AG09309 (cell line): ENCODE measurements around the gene TRIM52.
A peak's percentile ranks its signal among the peaks of the same experiment; 100 is the strongest.
"Not testable (repeated sequence)": the region's sequence is repeated elsewhere in the genome, so short reads cannot be mapped to it uniquely, and the experiment has no call there.

Source experiments
- DNase-seq: peaks from one replicate; pipeline ENCODE4 v3.0.0-alpha.2; 2010; ENCODE audit warnings: low read depth
- H3K4me3 ChIP-seq: 2 replicates; pipeline ENCODE4 v1.5.1; 2011; ENCODE audit warnings: mild to moderate bottlenecking, low read depth, low read length, moderate library complexity; ENCODE audit not compliant: control insufficient read depth
- CTCF ChIP-seq: IDR thresholded peaks from 2 replicates; pipeline ENCODE4 v1.5.1; 2011; ENCODE audit warnings: mild to moderate bottlenecking, low read depth, low read length, inconsistent platforms; ENCODE audit not compliant: insufficient read depth, control insufficient read depth; ENCODE audit errors: missing control alignments

TRIM52 gene

GRCh38 chr5:181217111-181217802, 43.7 kb downstream of the TRIM52 start:
- no peak for TF ChIP-seq CTCF
- no peak for DNase-seq
- peak overlapping the region; percentile 36 for H3K4me3 ChIP-seq

GRCh38 chr5:181215997-181216989, 44.6 kb downstream of the TRIM52 start:
- peak overlapping the region; percentile 22 for H3K4me3 ChIP-seq
- TF ChIP-seq CTCF = no peak
- no peak for DNase-seq

- not testable (repeated sequence) for DNase-seq, H3K4me3 ChIP-seq
Measured at GRCh38 chr5:181214249-181214648, 46.7 kb downstream of the TRIM52 start.

- H3K4me3 ChIP-seq = no peak overlapping the region
- no peak for TF ChIP-seq CTCF
- no peak for DNase-seq
Measured at GRCh38 chr5:181212934-181213333, 48.0 kb downstream of the TRIM52 start.

- no peak for DNase-seq
- H3K4me3 ChIP-seq = no peak overlapping the region
- TF ChIP-seq CTCF = no peak
Measured at GRCh38 chr5:181212080-181212479, 48.9 kb downstream of the TRIM52 start.

GRCh38 chr5:181211208-181211607, 49.7 kb downstream of the TRIM52 start:
- TF ChIP-seq CTCF = no peak
- DNase-seq = no peak
- H3K4me3 ChIP-seq = no peak overlapping the region

- DNase-seq, H3K4me3 ChIP-seq: not testable (repeated sequence)
Measured at GRCh38 chr5:181210698-181211097, 50.2 kb downstream of the TRIM52 start.

- not testable (repeated sequence) for H3K4me3 ChIP-seq, DNase-seq
Measured at GRCh38 chr5:181210148-181210547, 50.8 kb downstream of the TRIM52 start.

- DNase-seq, H3K4me3 ChIP-seq: not testable (repeated sequence)
Measured at GRCh38 chr5:181209006-181209405, 51.9 kb downstream of the TRIM52 start.
